ENCODE results near the gene EPSTI1. TPM values are rescaled to one million over a fixed set of nuclear protein-coding genes. Genes with fewer than 3 reads are reported as not detected.

Gene EPSTI1
- total RNA-seq, 1 experiment from 2014 or later = not detected

GRCh38 chr13:42876887-42877545 is 115.0 kb downstream of the EPSTI1 start:
- peaks cover 7% of the 10 kb centered on the region for H3K9me3 Mint-ChIP-seq (ENCODE audit: unreplicated experiment)
- intact Hi-C loops (cut with micrococcal nuclease) = no loop called here
- H3K36me3 Mint-ChIP-seq (ENCODE audit: insufficient read depth, unreplicated experiment) = no peaks in the 10 kb centered on the region
- H3K27ac Mint-ChIP-seq (ENCODE audit: low read depth, unreplicated experiment) = no peak overlapping the region
- DNase-seq (ENCODE audit: unreplicated experiment) = peak; percentile 69
- no peaks in the 10 kb centered on the region for H3K27me3 Mint-ChIP-seq (ENCODE audit: insufficient read depth, unreplicated experiment)
- CTCF ChIA-PET = interaction anchor here (0.7 to 1.3 kb wide), 5 partner anchors 12 to 282 kb away, joined by 3 to 9 read pairs (median 3); no protein-coding TSS in a partner anchor
- H3K4me3 Mint-ChIP-seq (ENCODE audit: unreplicated experiment) = no peak overlapping the region
- no TSS peak for BruUV-seq (replicated peaks)
- no peak for TF ChIP-seq CTCF (IDR thresholded peaks at IDR 0.05; ENCODE audit: unreplicated experiment)
- POLR2A ChIA-PET = interaction anchor here (0.6 to 3.0 kb wide), 8 partner anchors 17 to 1588 kb away, joined by 3 to 13 read pairs (median 4); no protein-coding TSS in a partner anchor
- peaks cover 23% of the 10 kb centered on the region for H3K4me1 Mint-ChIP-seq (ENCODE audit: insufficient read depth, unreplicated experiment)

- no peak overlapping the region for H3K27ac Mint-ChIP-seq (ENCODE audit: low read depth, unreplicated experiment)
- DNase-seq (ENCODE audit: unreplicated experiment) = no peak
- CTCF ChIA-PET = interaction anchor here (1.0 to 1.2 kb wide), 2 partner anchors 93 to 212 kb away, joined by 3 read pairs; no protein-coding TSS in a partner anchor
- H3K27me3 Mint-ChIP-seq (ENCODE audit: insufficient read depth, unreplicated experiment) = no peaks in the 10 kb centered on the region
- H3K4me3 Mint-ChIP-seq (ENCODE audit: unreplicated experiment) = no peak overlapping the region
- intact Hi-C loops (cut with micrococcal nuclease) = no loop called here
- TF ChIP-seq CTCF (IDR thresholded peaks at IDR 0.05; ENCODE audit: unreplicated experiment) = no peak
- POLR2A ChIA-PET = interaction anchor here (0.6 to 3.0 kb wide), 3 partner anchors 19 to 929 kb away, joined by 3 to 13 read pairs (median 5); no protein-coding TSS in a partner anchor
- H3K36me3 Mint-ChIP-seq (ENCODE audit: insufficient read depth, unreplicated experiment) = no peaks in the 10 kb centered on the region
- peaks cover 23% of the 10 kb centered on the region for H3K4me1 Mint-ChIP-seq (ENCODE audit: insufficient read depth, unreplicated experiment)
- BruUV-seq (replicated peaks) = no TSS peak
- peaks cover 7% of the 10 kb centered on the region for H3K9me3 Mint-ChIP-seq (ENCODE audit: unreplicated experiment)
Observed at GRCh38 chr13:42876270-42876714, 115.7 kb downstream of the EPSTI1 start.

- Mint-ChIP-seq H3K4me3 (ENCODE audit: unreplicated experiment) (no peak overlapping the region), H3K4me1 (ENCODE audit: insufficient read depth, unreplicated experiment) (peaks cover 23% of the 10 kb centered on the region), H3K27me3 (ENCODE audit: insufficient read depth, unreplicated experiment) (no peaks in the 10 kb centered on the region), H3K9me3 (ENCODE audit: unreplicated experiment) (peaks cover 7% of the 10 kb centered on the region), H3K36me3 (ENCODE audit: insufficient read depth, unreplicated experiment) (no peaks in the 10 kb centered on the region), H3K27ac (ENCODE audit: low read depth, unreplicated experiment) (no peak overlapping the region)
- no peak for DNase-seq (ENCODE audit: unreplicated experiment)
- TF ChIP-seq CTCF (IDR thresholded peaks at IDR 0.05; ENCODE audit: unreplicated experiment) = no peak
- ChIA-PET CTCF (interaction anchor here (0.9 to 1.2 kb wide), 3 partner anchors 11 to 211 kb away, joined by 3 read pairs; no protein-coding TSS in a partner anchor), POLR2A (interaction anchor here (3.0 kb wide), 1 partner anchor 19 kb away, joined by 13 read pairs; no protein-coding TSS in a partner anchor)
- intact Hi-C loops (cut with micrococcal nuclease) = no loop called here
- no TSS peak for BruUV-seq (replicated peaks)
Observed at GRCh38 chr13:42875475-42876269, 116.4 kb downstream of the EPSTI1 start.

GRCh38 chr13:42874221-42874620 is 117.8 kb downstream of the EPSTI1 start:
- Mint-ChIP-seq H3K27ac (ENCODE audit: low read depth, unreplicated experiment) (no peak overlapping the region), H3K36me3 (ENCODE audit: insufficient read depth, unreplicated experiment) (no peaks in the 10 kb centered on the region), H3K4me1 (ENCODE audit: insufficient read depth, unreplicated experiment) (peaks cover 17% of the 10 kb centered on the region), H3K4me3 (ENCODE audit: unreplicated experiment) (no peak overlapping the region), H3K9me3 (ENCODE audit: unreplicated experiment) (no peaks in the 10 kb centered on the region), H3K27me3 (ENCODE audit: insufficient read depth, unreplicated experiment) (no peaks in the 10 kb centered on the region)
- ChIA-PET CTCF (interaction anchor here (0.6 kb wide), 1 partner anchor 132 kb away, joined by 3 read pairs; no protein-coding TSS in a partner anchor), POLR2A (interaction anchor here (0.6 kb wide), 1 partner anchor 970 kb away, joined by 3 read pairs; no protein-coding TSS in a partner anchor)
- BruUV-seq (replicated peaks) = no TSS peak
- DNase-seq (ENCODE audit: unreplicated experiment) = no peak
- TF ChIP-seq CTCF (IDR thresholded peaks at IDR 0.05; ENCODE audit: unreplicated experiment) = no peak
- intact Hi-C loops (cut with micrococcal nuclease) = no loop called here
